Thyroid gland (tissue), 4 donors: ENCODE measurements around the gene NAT8L. TPM values are rescaled to one million over a fixed set of nuclear protein-coding genes. Genes with fewer than 3 reads are reported as not detected.

Experiments
- DNase-seq, 2 donors: peaks; one replicate each; pipeline ENCODE4 v3.0.0-alpha.2; 2019
- H3K27ac ChIP-seq, 3 donors: fragments of 200-600 bp; sonication (generic); 1 replicate in 2 of 3; 2 replicates in 1 of 3; pipeline ENCODE4 v1.5.1; 2016 to 2019; ENCODE audit warnings: mild to moderate bottlenecking in 1 of 3, moderate library complexity in 1 of 3
- H3K27me3 ChIP-seq: fragments of 200-600 bp; sonication (generic); one replicate; pipeline ENCODE4 v1.5.1; 2019
- H3K36me3 ChIP-seq, 2 donors: fragments of 200-600 bp; sonication (generic); one replicate each; pipeline ENCODE4 v1.5.1; 2016 to 2019
- H3K4me1 ChIP-seq, 2 donors: fragments of 200-600 bp; sonication (generic); one replicate each; pipeline ENCODE4 v1.5.1; 2017 to 2019
- H3K4me3 ChIP-seq, 3 donors: fragments of 200-600 bp; sonication (generic); replicated peaks in 1 of 3; 1 replicate in 2 of 3; 2 replicates in 1 of 3; pipeline ENCODE4 v1.5.1; 2016; ENCODE audit warnings: mild to moderate bottlenecking in 1 of 3
- H3K9me3 ChIP-seq: fragments of 200-600 bp; sonication (generic); one replicate; pipeline ENCODE4 v1.5.1; 2017
- POLR2A ChIP-seq, 2 donors: fragments of 450-650 bp; IDR thresholded peaks; one replicate each; pipeline ENCODE4 v1.6.1; 2017; ENCODE audit warnings: antibody characterized with exemption in 2 of 2, mild to moderate bottlenecking in 2 of 2, moderate library complexity in 1 of 2
- WGBS, 2 donors: methylation state at CpG; one replicate each; pipeline ENCODE4 v1.1.5; 2017; 5-methylcytosine and 5-hydroxymethylcytosine counted together
- intact Hi-C: fragments of 100-400 bp; cut with DNase I; formaldehyde crosslinking; loops from one replicate; pipeline ENCODE4 v1.15.1; 2023
- total RNA-seq, 4 donors: library from RNA; depleted of rRNA; stranded (reverse); fragments of >200 nt; gene quantifications; one replicate each; pipeline ENCODE4 v1.2.3, GENCODE V29; 2016
- TF ChIP-seq, protein P1 (sequence below), 6 experiments: fragments of 200-600 bp in 3 of 6; fragments of 450-650 bp in 3 of 6; sonication (generic) in 3 of 6; IDR thresholded peaks; one replicate each; pipeline ENCODE4 v1.5.1; 2016 to 2019; ENCODE audit warnings: antibody characterized with exemption in 6 of 6, mild to moderate bottlenecking in 2 of 6, inconsistent platforms in 1 of 6, moderate library complexity in 1 of 6

Gene NAT8L
- total RNA-seq, 4 donors from 2014 or later: 1.3 to 1.8 (median 1.5) TPM

DNA sequence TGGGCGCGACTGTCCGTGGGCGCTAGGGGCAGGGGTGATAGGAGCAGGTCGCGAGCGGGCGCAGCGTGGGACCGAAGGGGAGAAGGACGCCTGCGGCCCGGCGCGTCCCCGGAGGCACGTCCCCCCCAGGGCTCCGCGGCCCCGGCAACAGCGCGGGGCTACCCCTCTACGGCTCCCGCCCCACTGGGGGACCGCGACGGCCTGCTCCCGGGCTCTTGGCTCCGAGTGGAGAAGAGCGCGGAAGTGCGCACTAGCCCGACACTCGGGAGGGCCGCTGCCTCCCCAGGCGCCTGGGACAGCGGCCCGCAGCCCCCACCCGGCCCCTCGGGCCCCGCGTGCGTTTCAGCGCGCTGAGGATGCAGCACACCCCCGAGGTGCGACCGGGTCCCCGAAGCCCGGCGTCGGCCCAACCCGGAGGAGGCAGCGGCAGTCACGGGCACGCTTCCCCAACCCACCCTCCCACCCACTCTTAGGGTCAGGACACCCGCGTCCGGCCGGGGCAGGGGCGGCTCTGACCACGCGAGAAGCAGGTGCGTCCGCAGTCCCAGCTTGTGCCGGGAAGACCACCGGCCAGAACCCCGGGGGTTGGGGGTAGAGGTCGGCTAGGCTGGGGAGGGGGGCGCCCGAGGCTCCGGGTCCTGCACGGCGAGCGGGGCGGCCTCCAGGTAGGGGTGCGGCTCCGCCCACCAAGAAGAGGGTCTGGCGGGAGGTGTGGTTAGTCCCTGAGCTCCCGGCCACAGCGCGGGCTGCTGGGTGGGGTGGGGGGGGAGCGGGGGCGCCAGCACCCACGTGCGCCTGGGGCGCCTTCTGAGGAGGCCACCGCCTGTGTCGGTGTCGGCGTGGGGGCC is 18.5 kb upstream of the NAT8L start:
- Histone ChIP-seq H3K4me3 (peak overlapping the region in 1 of 3 donors; percentile 71), H3K27ac (no peak overlapping the region), H3K9me3 (no peaks in the 10 kb centered on the region), H3K36me3 (no peaks in the 10 kb centered on the region), H3K4me1 (peaks cover 15 to 21% of the 10 kb centered on the region in 2 donors), H3K27me3 (no peaks in the 10 kb centered on the region)
- DNase-seq: no peak
- 3 to 33% methylated on average over 3 to 7 of the region's 91 CpGs for WGBS, 2 donors
- TF ChIP-seq, protein P1, sequence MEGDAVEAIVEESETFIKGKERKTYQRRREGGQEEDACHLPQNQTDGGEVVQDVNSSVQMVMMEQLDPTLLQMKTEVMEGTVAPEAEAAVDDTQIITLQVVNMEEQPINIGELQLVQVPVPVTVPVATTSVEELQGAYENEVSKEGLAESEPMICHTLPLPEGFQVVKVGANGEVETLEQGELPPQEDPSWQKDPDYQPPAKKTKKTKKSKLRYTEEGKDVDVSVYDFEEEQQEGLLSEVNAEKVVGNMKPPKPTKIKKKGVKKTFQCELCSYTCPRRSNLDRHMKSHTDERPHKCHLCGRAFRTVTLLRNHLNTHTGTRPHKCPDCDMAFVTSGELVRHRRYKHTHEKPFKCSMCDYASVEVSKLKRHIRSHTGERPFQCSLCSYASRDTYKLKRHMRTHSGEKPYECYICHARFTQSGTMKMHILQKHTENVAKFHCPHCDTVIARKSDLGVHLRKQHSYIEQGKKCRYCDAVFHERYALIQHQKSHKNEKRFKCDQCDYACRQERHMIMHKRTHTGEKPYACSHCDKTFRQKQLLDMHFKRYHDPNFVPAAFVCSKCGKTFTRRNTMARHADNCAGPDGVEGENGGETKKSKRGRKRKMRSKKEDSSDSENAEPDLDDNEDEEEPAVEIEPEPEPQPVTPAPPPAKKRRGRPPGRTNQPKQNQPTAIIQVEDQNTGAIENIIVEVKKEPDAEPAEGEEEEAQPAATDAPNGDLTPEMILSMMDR (IDR thresholded peaks at IDR 0.05): no peak
- TF ChIP-seq POLR2A (IDR thresholded peaks at IDR 0.05): no peak
- intact Hi-C loops: no loop called here

DNA sequence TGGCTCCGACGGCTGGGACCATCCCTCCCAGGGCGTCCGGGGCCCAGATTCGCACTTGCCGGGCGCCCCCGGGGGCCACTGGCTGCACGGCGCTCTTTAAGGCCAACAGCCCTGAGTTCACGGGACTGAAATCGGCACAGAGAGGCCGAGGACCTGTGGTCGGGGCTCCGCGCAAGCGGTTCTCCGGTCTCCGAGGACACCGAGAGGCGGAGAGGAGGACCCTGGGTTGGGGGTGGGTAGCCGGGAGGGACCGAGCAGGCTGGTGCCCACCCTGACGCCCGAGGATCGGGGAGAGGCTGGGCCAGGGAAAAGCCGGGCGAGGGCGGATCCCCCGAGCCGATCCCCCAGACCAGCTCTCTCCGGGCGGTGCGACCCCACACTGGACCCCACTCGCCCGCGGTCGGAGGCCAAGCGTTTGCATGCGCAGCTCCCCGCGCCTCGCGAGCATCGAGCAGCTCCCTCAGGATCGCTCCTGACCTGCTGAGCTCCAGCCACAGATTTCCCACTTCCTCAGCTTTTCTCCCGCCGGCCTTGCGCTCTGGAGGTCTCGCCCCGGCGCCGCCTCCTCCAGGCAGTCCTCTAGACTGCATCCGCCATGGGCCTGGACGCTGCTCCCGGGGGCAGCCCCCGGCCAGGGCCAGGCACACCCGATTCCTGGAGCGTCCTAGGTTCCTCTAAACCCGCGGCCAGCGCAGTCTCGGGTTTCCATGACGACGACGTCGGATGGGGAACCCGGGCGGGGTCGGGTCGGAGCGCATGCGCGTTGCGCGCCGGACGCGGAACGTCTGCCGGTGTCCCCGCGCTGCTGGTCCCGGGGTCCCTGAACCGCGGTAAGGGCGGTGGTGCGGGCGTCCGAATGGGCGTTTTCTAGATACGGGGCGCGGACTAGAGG is 17.6 kb upstream of the NAT8L start:
- peaks cover 15 to 21% of the 10 kb centered on the region in 2 donors for H3K4me1 ChIP-seq
- TF ChIP-seq, protein P1 (IDR thresholded peaks at IDR 0.05): no peak
- TF ChIP-seq POLR2A (IDR thresholded peaks at IDR 0.05): peak in 1 of 2 donors; percentile 31
- 1% methylated on average over 31 to 37 of the region's 94 CpGs for WGBS, 2 donors
- peak overlapping the region; percentile 20 to 71 (median 25) for H3K4me3 ChIP-seq
- H3K27me3 ChIP-seq: no peaks in the 10 kb centered on the region
- intact Hi-C loops: no loop called here
- no peak overlapping the region for H3K27ac ChIP-seq
- H3K36me3 ChIP-seq: no peaks in the 10 kb centered on the region
- H3K9me3 ChIP-seq: no peaks in the 10 kb centered on the region
- peak; percentile 47 to 66 for DNase-seq

DNA sequence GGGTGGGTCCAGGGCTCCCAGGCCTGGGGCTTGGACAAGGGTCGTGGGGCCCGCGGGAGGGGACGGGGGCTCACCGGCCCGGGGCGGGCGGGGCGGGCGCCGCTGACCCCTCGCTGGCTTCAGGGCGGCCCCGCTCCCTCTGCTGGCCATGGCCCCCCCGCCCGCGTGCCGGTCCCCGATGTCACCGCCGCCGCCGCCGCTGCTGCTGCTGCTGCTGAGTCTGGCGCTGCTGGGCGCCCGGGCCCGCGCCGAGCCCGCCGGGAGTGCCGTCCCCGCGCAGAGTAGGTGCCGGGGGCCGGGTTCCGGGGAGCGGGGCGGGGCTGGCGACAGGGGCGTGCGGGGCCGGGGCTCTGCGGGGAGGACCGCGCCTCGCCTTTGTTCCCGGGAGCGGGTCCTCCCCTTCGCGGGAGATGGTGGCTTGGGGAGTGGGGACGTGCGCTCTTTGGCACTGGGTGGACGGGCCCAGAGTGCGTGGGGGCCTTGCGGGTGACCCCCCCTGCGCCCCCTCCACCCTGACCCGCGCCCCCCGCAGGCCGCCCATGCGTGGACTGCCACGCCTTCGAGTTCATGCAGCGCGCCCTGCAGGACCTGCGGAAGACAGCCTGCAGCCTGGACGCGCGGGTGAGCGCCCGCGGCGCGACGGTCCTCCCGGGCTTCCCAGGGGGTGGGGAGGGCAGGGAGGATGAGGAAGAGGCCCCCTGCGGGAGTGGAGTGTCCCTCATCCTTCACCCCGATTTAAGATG is 16.8 kb upstream of the NAT8L start:
- WGBS, 2 donors: 5 to 6% methylated on average over 6 to 24 of the region's 80 CpGs
- no peak for TF ChIP-seq POLR2A (IDR thresholded peaks at IDR 0.05)
- TF ChIP-seq, protein P1 (IDR thresholded peaks at IDR 0.05): no peak
- intact Hi-C loops: no loop called here
- Histone ChIP-seq H3K9me3 (no peaks in the 10 kb centered on the region), H3K27ac (no peak overlapping the region), H3K4me1 (peaks cover 15 to 21% of the 10 kb centered on the region in 2 donors), H3K4me3 (peak overlapping the region in 2 of 3 donors; percentile 25 to 71), H3K36me3 (no peaks in the 10 kb centered on the region), H3K27me3 (peaks cover 4% of the 10 kb centered on the region)
- DNase-seq: peak in 1 of 2 donors; percentile 25

DNA sequence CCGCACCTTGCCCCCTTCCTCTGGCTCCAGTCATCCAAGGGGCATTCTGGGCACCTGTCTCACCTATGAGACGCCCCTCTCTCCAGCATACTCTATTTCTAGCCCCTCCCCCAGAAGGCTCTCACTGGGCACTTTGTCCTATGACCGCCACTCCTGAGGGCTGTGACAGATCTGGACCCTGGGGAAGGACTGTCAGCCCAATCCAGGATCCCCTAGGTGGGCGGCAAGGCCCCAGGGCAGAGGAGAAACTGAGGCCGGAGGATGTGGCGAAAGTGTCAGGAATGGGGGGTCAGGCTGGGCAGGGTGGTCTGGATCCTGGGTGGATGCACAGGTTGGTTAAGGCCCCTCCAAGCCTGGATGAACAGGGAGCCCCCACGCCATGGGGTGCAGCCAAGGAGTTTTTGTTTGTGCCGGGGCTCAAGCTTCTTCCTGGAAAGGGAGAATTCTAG is 16.2 kb upstream of the NAT8L start:
- intact Hi-C loops: no loop called here
- Histone ChIP-seq H3K4me1 (peaks cover 15 to 21% of the 10 kb centered on the region in 2 donors), H3K36me3 (no peaks in the 10 kb centered on the region), H3K9me3 (no peaks in the 10 kb centered on the region), H3K27me3 (peaks cover 8% of the 10 kb centered on the region), H3K4me3 (no peak overlapping the region), H3K27ac (no peak overlapping the region)
- TF ChIP-seq POLR2A (IDR thresholded peaks at IDR 0.05): no peak
- TF ChIP-seq, protein P1 (IDR thresholded peaks at IDR 0.05): no peak
- no peak for DNase-seq
- WGBS, 2 donors: 82 to 89% methylated on average over 7 to 8 of the region's 8 CpGs
